WTC11 (cell line): ENCODE results near the gene WDR3. TPM values are rescaled to one million over a fixed set of nuclear protein-coding genes. Genes with fewer than 3 reads are reported as not detected.

Experiments used
- ATAC-seq: fragments of 200-7000 bp; cut with Tn5 transposase; 2 replicates; pipeline ENCODE4 v1.10.0; 2021; ENCODE audit warnings: mild to moderate bottlenecking, moderate library complexity
- CTCF ChIA-PET: fragments of 300-600 bp; sonication (Branson Sonifier 250); formaldehyde crosslinking; loops from one replicate; lab custom pipeline; 2021; ENCODE audit warnings: antibody characterized with exemption; lab: Charles Lee
- POLR2A ChIA-PET: fragments of 350-600 bp; sonication (Branson Sonifier 250); formaldehyde crosslinking; loops from one replicate; lab custom pipeline; 2021; ENCODE audit warnings: antibody characterized with exemption; lab: Charles Lee
- DNase-seq: peaks from one replicate; pipeline ENCODE4 v3.0.0; 2021; ENCODE audit warnings: low spot score
- H3K27ac Mint-ChIP-seq: 2 replicates; pipeline ENCODE4 v1.8.0; 2021; ENCODE audit warnings: mixed read lengths
- H3K27me3 Mint-ChIP-seq: 2 replicates; pipeline ENCODE4 v1.8.0; 2021; ENCODE audit warnings: low read depth, mild to moderate bottlenecking, moderate library complexity, mixed read lengths
- H3K36me3 Mint-ChIP-seq: 2 replicates; pipeline ENCODE4 v1.8.0; 2021; ENCODE audit warnings: mixed read lengths
- H3K4me1 Mint-ChIP-seq: 2 replicates; pipeline ENCODE4 v1.8.0; 2022; ENCODE audit warnings: mixed read lengths
- H3K4me3 Mint-ChIP-seq: 2 replicates; pipeline ENCODE4 v1.8.0; 2021; ENCODE audit warnings: mild to moderate bottlenecking, moderate library complexity, mixed read lengths
- H3K9me3 Mint-ChIP-seq: 2 replicates; pipeline ENCODE4 v1.8.0; 2021; ENCODE audit warnings: mixed read lengths
- AFF4 ChIP-seq: sonication (generic); formaldehyde crosslinking; IDR thresholded peaks from 2 replicates; pipeline ENCODE4 v1.8.1; 2023; ENCODE audit warnings: mild to moderate bottlenecking, missing genetic modification reagents, borderline replicate concordance
- CBFB ChIP-seq: sonication (generic); formaldehyde crosslinking; IDR thresholded peaks from 2 replicates; pipeline ENCODE4 v1.8.1; 2022; ENCODE audit warnings: mild to moderate bottlenecking, low read depth, missing genetic modification reagents
- CREB1 ChIP-seq: sonication (generic); formaldehyde crosslinking; IDR thresholded peaks from 2 replicates; pipeline ENCODE4 v1.8.0; 2023; ENCODE audit warnings: mild to moderate bottlenecking, missing genetic modification reagents
- E2F4 ChIP-seq: sonication (generic); formaldehyde crosslinking; IDR thresholded peaks from 2 replicates; pipeline ENCODE4 v1.8.1; 2022; ENCODE audit warnings: low read depth, mild to moderate bottlenecking, moderate library complexity, missing genetic modification reagents, borderline replicate concordance
- EMX1 ChIP-seq: fragments of 250-450 bp; sonication (Bioruptor Pico); IDR thresholded peaks from 2 replicates; pipeline ENCODE4 v1.8.0; 2021; ENCODE audit warnings: mild to moderate bottlenecking
- GRHL2 ChIP-seq: fragments of 250-450 bp; sonication (Bioruptor Pico); IDR thresholded peaks from 2 replicates; pipeline ENCODE4 v1.8.0; 2022; ENCODE audit warnings: mild to moderate bottlenecking, moderate library complexity; ENCODE audit not compliant: insufficient replicate concordance, severe bottlenecking
- MLX ChIP-seq: sonication (generic); formaldehyde crosslinking; IDR thresholded peaks from 2 replicates; pipeline ENCODE4 v1.8.1; 2023; ENCODE audit warnings: mild to moderate bottlenecking, missing genetic modification reagents, moderate library complexity
- MXD4 ChIP-seq: fragments of 250-450 bp; sonication (Bioruptor Pico); IDR thresholded peaks from 2 replicates; pipeline ENCODE4 v1.8.0; 2021; ENCODE audit warnings: mild to moderate bottlenecking, moderate library complexity, borderline replicate concordance
- PRDM15 ChIP-seq: sonication (generic); formaldehyde crosslinking; IDR thresholded peaks from 2 replicates; pipeline ENCODE4 v1.8.0; 2022; ENCODE audit warnings: missing genetic modification reagents
- RORB ChIP-seq: fragments of 250-450 bp; sonication (Bioruptor Pico); IDR thresholded peaks from 2 replicates; pipeline ENCODE4 v1.9.0; 2021; ENCODE audit warnings: mild to moderate bottlenecking
- SMAD4 ChIP-seq: sonication (generic); formaldehyde crosslinking; IDR thresholded peaks from 2 replicates; pipeline ENCODE4 v1.8.0; 2022; ENCODE audit warnings: mild to moderate bottlenecking, missing genetic modification reagents
- TEAD1 ChIP-seq: sonication (generic); formaldehyde crosslinking; IDR thresholded peaks from 2 replicates; pipeline ENCODE4 v1.8.0; 2022; ENCODE audit warnings: mild to moderate bottlenecking, missing genetic modification reagents
- TP53 ChIP-seq: sonication (generic); formaldehyde crosslinking; IDR thresholded peaks from 2 replicates; pipeline ENCODE4 v1.8.1; 2023; ENCODE audit warnings: mild to moderate bottlenecking, missing genetic modification reagents
- ZMAT4 ChIP-seq: fragments of 250-450 bp; sonication (Bioruptor Pico); IDR thresholded peaks from 2 replicates; pipeline ENCODE4 v1.9.0; 2021; ENCODE audit warnings: mild to moderate bottlenecking
- ZNF396 ChIP-seq: fragments of 250-450 bp; sonication (Bioruptor Pico); IDR thresholded peaks from 2 replicates; pipeline ENCODE4 v1.8.0; 2021; ENCODE audit warnings: mild to moderate bottlenecking, moderate library complexity, borderline replicate concordance
- ZNF416 ChIP-seq: fragments of 250-450 bp; sonication (Bioruptor Pico); IDR thresholded peaks from 2 replicates; pipeline ENCODE4 v1.9.0; 2021; ENCODE audit warnings: mild to moderate bottlenecking, inconsistent platforms
- ZNF423 ChIP-seq: fragments of 250-450 bp; sonication (Bioruptor Pico); IDR thresholded peaks from 2 replicates; pipeline ENCODE4 v2.1.2; 2022; ENCODE audit warnings: mild to moderate bottlenecking, moderate library complexity
- total RNA-seq: library from RNA; stranded (reverse); gene quantifications from 3 replicates; pipeline ENCODE4 v1.2.3, GENCODE V29; 2021
- TF ChIP-seq, protein P1 (sequence below): sonication (generic); formaldehyde crosslinking; IDR thresholded peaks from 2 replicates; pipeline ENCODE4 v1.8.1; 2023; ENCODE audit warnings: mild to moderate bottlenecking, missing genetic modification reagents
- TF ChIP-seq, protein P2 (sequence below): sonication (generic); formaldehyde crosslinking; IDR thresholded peaks from 2 replicates; pipeline ENCODE4 v1.8.1; 2022; ENCODE audit warnings: mild to moderate bottlenecking, missing genetic modification reagents, moderate library complexity, borderline replicate concordance

WDR3 gene
- total RNA-seq, 1 experiment from 2014 or later, result 50.0 TPM

DNA sequence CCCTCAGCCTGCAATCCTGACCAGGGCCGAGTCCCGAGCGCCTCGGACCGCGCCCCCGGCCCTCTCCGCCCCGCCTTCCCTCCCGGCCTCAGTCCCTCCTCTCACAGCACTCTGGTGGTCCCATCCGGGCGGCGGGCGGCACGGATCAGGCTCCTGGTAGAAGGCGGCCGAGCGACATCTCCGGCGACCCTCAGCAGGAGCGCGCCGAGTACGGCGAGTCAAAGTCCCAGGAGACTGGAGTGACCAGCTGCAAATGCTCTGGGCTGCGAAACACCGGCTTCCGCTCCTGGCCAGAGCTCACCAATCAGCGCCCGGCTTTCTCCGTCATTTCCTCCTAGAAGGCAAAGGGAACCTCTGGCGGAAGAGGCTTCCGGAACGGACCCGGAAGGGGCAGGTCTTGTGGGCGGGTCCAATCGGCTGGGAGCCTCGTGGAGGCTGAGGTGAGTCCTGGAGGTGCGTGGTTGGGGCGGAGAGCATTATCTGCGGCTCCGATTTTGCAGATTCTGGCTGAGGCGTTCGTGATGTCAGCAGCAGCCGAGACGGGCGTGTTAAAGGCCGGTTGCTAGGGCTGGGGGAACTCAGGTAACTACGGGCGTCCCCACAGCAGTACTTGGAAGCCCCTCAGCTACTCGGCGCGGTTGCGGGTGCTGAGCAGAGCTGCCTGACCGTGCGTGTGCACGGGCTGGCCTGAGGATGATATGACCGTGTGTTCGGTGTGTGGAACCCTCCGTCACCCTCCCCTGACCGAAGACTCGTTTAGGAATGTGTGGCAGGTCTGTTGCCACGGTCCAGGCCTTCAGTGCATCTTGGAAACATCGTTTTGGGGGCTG is at the start of gene WDR3, which contains the start of gene GDAP2 (continued):
- no peak for TF ChIP-seq PRDM15
- TF ChIP-seq, protein P1, sequence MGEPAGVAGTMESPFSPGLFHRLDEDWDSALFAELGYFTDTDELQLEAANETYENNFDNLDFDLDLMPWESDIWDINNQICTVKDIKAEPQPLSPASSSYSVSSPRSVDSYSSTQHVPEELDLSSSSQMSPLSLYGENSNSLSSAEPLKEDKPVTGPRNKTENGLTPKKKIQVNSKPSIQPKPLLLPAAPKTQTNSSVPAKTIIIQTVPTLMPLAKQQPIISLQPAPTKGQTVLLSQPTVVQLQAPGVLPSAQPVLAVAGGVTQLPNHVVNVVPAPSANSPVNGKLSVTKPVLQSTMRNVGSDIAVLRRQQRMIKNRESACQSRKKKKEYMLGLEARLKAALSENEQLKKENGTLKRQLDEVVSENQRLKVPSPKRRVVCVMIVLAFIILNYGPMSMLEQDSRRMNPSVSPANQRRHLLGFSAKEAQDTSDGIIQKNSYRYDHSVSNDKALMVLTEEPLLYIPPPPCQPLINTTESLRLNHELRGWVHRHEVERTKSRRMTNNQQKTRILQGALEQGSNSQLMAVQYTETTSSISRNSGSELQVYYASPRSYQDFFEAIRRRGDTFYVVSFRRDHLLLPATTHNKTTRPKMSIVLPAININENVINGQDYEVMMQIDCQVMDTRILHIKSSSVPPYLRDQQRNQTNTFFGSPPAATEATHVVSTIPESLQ (CRISPR knock-in tag), result no peak
- TF ChIP-seq, protein P2, sequence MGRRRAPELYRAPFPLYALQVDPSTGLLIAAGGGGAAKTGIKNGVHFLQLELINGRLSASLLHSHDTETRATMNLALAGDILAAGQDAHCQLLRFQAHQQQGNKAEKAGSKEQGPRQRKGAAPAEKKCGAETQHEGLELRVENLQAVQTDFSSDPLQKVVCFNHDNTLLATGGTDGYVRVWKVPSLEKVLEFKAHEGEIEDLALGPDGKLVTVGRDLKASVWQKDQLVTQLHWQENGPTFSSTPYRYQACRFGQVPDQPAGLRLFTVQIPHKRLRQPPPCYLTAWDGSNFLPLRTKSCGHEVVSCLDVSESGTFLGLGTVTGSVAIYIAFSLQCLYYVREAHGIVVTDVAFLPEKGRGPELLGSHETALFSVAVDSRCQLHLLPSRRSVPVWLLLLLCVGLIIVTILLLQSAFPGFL (CRISPR knock-in tag), result no peak
- no peak for TF ChIP-seq AFF4 (CRISPR knock-in tag)
- TF ChIP-seq EMX1, result no peak
- TF ChIP-seq CBFB (CRISPR knock-in tag), result no peak
- no peak for TF ChIP-seq CREB1 (CRISPR knock-in tag)
- no peak for TF ChIP-seq TEAD1 (CRISPR knock-in tag)
- no peak for TF ChIP-seq SMAD4
- TF ChIP-seq MLX (CRISPR knock-in tag), result no peak
- no peak for TF ChIP-seq ZNF423 (CRISPR knock-in tag)
- no peak for TF ChIP-seq ZNF416 (CRISPR knock-in tag)
- TF ChIP-seq RORB, result no peak

- ATAC-seq (no peak), DNase-seq (no peak)
- Mint-ChIP-seq H3K4me3 (no peak overlapping the region), H3K9me3 (no peaks in the 10 kb centered on the region), H3K36me3 (no peaks in the 10 kb centered on the region), H3K27me3 (no peaks in the 10 kb centered on the region), H3K4me1 (no peaks in the 10 kb centered on the region), H3K27ac (no peak overlapping the region)
- ChIA-PET POLR2A (no interaction called here), CTCF (no interaction called here)
- no peak for TF ChIP-seq TP53 (CRISPR knock-in tag)
- TF ChIP-seq MXD4 (CRISPR knock-in tag), result no peak
- no peak for TF ChIP-seq GRHL2 (CRISPR knock-in tag)
- no peak for TF ChIP-seq ZMAT4 (CRISPR knock-in tag)
- TF ChIP-seq AFF4 (CRISPR knock-in tag), result no peak
- TF ChIP-seq E2F4 (CRISPR knock-in tag), result no peak
- no peak for TF ChIP-seq ZNF396 (CRISPR knock-in tag)
These were observed 45.9 kb upstream of the WDR3 start for GRCh38 chr1:117883616-117884015.
